ENCODE results near the gene SOBP.

- TF ChIP-seq CTCF (optimal IDR thresholded peaks at IDR 0.05 in 1 of 3, IDR thresholded peaks at IDR 0.05 in 1 of 3, conservative IDR thresholded peaks at IDR 0.05 in 1 of 3; ENCODE audit: extremely low read depth in 1 of 3, insufficient read depth in 2 of 3, low read length in 3 of 3), result no peak
- no peak for TF ChIP-seq EZH2 (IDR thresholded peaks at IDR 0.05; ENCODE audit: low read length)
Observed at GRCh38 chr6:107682721-107683120, 192.8 kb downstream of the SOBP start.
